Ovary (tissue), 9 donors: ENCODE data around the gene GOLGA8J. TPM values are rescaled to one million over a fixed set of nuclear protein-coding genes. Genes with fewer than 3 reads are reported as not detected.
A peak's percentile ranks its signal among the peaks of the same experiment; 100 is the strongest.

ENCODE experiments used
- DNase-seq, 5 donors: peaks; one replicate each; pipeline ENCODE4 v3.0.0-alpha.2; 2019 to 2020
- H3K27ac ChIP-seq, 2 donors: fragments of 200-600 bp; one replicate each; pipeline versions ENCODE4 v1.5.1 to v1.8.0; 2019 to 2022
- H3K27me3 ChIP-seq: fragments of 200-600 bp; one replicate; pipeline ENCODE4 v1.8.0; 2022
- H3K36me3 ChIP-seq: fragments of 200-600 bp; sonication (generic); one replicate; pipeline ENCODE4 v1.5.1; 2019
- H3K4me1 ChIP-seq: one replicate; pipeline ENCODE4 v1.8.1; 2013; ENCODE audit warnings: mild to moderate bottlenecking, moderate library complexity; ENCODE audit not compliant: insufficient read depth
- H3K4me3 ChIP-seq: fragments of 200-600 bp; sonication (generic); one replicate; pipeline ENCODE4 v1.5.1; 2017
- H3K9me3 ChIP-seq, 2 donors: fragments of 200-600 bp in 1 of 2; sonication (generic) in 1 of 2; one replicate each; pipeline versions ENCODE4 v1.5.1 to v1.8.1; 2013 to 2019; ENCODE audit warnings: mild to moderate bottlenecking in 1 of 2, moderate library complexity in 1 of 2
- CTCF ChIP-seq, 3 donors: fragments of 450-650 bp in 2 of 3; fragments of 200-600 bp in 1 of 3; IDR thresholded peaks; one replicate each; pipeline versions ENCODE4 v1.5.1 to v1.8.0; 2016 to 2022; ENCODE audit warnings: antibody characterized with exemption in 3 of 3, mild to moderate bottlenecking in 1 of 3
- EP300 ChIP-seq: sonication (generic); formaldehyde crosslinking; IDR thresholded peaks from one replicate; pipeline ENCODE4 v1.6.1; 2017; ENCODE audit warnings: antibody characterized with exemption
- POLR2A ChIP-seq: fragments of 450-650 bp; IDR thresholded peaks from one replicate; pipeline ENCODE4 v1.6.1; 2017; ENCODE audit warnings: antibody characterized with exemption, mild to moderate bottlenecking, moderate library complexity
- WGBS, 3 donors: extraction: QIAGEN DNeasy Blood & Tissue Kit in 1 of 3; methylation state at CpG; one replicate each; pipeline versions ENCODE4 v1.1.5 to v1.1.7; 2013 to 2017; 5-methylcytosine and 5-hydroxymethylcytosine counted together
- intact Hi-C, 4 donors: fragments of 100-400 bp; cut with DNase I; formaldehyde crosslinking; loops; one replicate each; pipeline versions ENCODE4 v1.11.0 to v1.15.1; 2022 to 2023
- polyA plus RNA-seq, 2 donors: library from polyadenylated mRNA; stranded (reverse); fragments of 200-250 nt in 1 of 2; fragments of 350-450 nt in 1 of 2; fragmentation: Illumina TruSeq in 1 of 2; extraction: RNeasy Lipid Tissue Mini Kit (QIAGEN cat#74804) in 1 of 2; gene quantifications; one replicate each; pipeline ENCODE4 v1.2.3, GENCODE V29; 2013 to 2014
- total RNA-seq, 7 donors: library from RNA; depleted of rRNA in 2 of 7; stranded (reverse); fragments of >200 nt in 2 of 7; fragmentation: NEBNext Ultra II Directional in 3 of 7; extraction: Animal tissue kit (Norgen Biotek cat#: 25700) in 3 of 7; gene quantifications; one replicate each; pipeline versions ENCODE4 v1.1.0 to v1.2.4, GENCODE V29; 2016 to 2023
- donor health status: DM: no; HTN: no; CAD: no; lungs with moderate emphysema.
- donor health status: DM: no; HTN: no; CAD: no.
- donor health status: Bipolar disorder and iron deficiency.
- donor health status: DM: yes; HTN: yes; CAD: no.
- donor health status: DM: no; HTN: no; CAD: no.
- donor health status: DM: yes; HTN: yes; CAD: no.

Gene GOLGA8J
- total and polyA plus RNA-seq, 9 donors: 0.72 TPM; not detected in 8

GRCh38 chr15:30038667-30039523 is 43.9 kb upstream of the GOLGA8J start:
- H3K9me3 ChIP-seq: no peaks in the 10 kb centered on the region
- intact Hi-C loops: no loop called here
- H3K4me1 ChIP-seq: peaks cover 1% of the 10 kb centered on the region
- H3K36me3 ChIP-seq: no peaks in the 10 kb centered on the region
- H3K27ac ChIP-seq: no peak overlapping the region
- no peak overlapping the region for H3K4me3 ChIP-seq
- WGBS, 3 donors: 46 to 55% (median 47%) methylated on average over 5 of the region's 5 CpGs
- TF ChIP-seq CTCF (IDR thresholded peaks at IDR 0.05) (no peak), EP300 (no peak), POLR2A (no peak)
- H3K27me3 ChIP-seq: no peaks in the 10 kb centered on the region
- peak in 1 of 5 donors; percentile 18 for DNase-seq

DNA sequence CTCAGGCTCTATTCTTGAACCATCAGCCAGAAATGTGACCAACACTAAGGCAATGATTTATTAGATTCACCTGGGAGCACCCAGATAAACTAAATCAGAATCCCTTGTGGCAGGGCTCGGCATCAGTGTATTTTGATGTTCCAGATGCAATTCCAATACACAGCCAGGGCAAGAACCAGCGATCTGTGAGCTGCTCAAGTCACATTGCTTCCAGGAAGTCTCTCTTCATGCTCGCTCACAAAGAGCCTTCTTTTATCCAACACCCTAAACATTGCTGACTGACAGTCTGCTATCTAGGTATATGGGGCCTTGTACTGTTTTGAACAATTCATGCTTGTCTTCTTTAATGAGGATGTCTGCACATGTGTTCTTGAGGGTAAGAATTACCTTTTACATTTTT is 40.9 kb upstream of the GOLGA8J start:
- Histone ChIP-seq H3K27me3 (no peaks in the 10 kb centered on the region), H3K27ac (no peak overlapping the region), H3K4me3 (no peak overlapping the region), H3K4me1 (peaks cover 1% of the 10 kb centered on the region), H3K36me3 (no peaks in the 10 kb centered on the region), H3K9me3 (no peaks in the 10 kb centered on the region)
- TF ChIP-seq POLR2A (no peak), EP300 (no peak), CTCF (IDR thresholded peaks at IDR 0.05) (no peak)
- no peak for DNase-seq
- WGBS, 3 donors: 70 to 82% (median 75%) methylated on average over 3 of the region's 3 CpGs
- intact Hi-C loops: loop anchor here in 1 of 4 donors (10.0 kb wide), 1 partner anchor 297 kb away; no protein-coding TSS in a partner anchor

- Histone ChIP-seq H3K27ac (no peak overlapping the region), H3K9me3 (no peaks in the 10 kb centered on the region), H3K4me3 (no peak overlapping the region), H3K36me3 (no peaks in the 10 kb centered on the region), H3K27me3 (no peaks in the 10 kb centered on the region), H3K4me1 (peaks cover 1% of the 10 kb centered on the region)
- 13 to 43% (median 17%) methylated on average over 4 of the region's 4 CpGs for WGBS, 3 donors
- DNase-seq: no peak
- intact Hi-C loops: loop anchor here in 1 of 4 donors (10.0 kb wide), 1 partner anchor 298 kb away; no protein-coding TSS in a partner anchor
- TF ChIP-seq CTCF (IDR thresholded peaks at IDR 0.05) (no peak), POLR2A (no peak), EP300 (no peak)
Observed at GRCh38 chr15:30042556-30042955, 40.2 kb upstream of the GOLGA8J start.

- TF ChIP-seq CTCF (IDR thresholded peaks at IDR 0.05) (peak; percentile 8 to 24 (median 10)), EP300 (no peak)
- intact Hi-C loops: loop anchor here in 1 of 4 donors (10.0 kb wide), 1 partner anchor 298 kb away; no protein-coding TSS in a partner anchor
- WGBS, 3 donors: 5 to 17% (median 5%) methylated on average over 2 of the region's 2 CpGs
- Histone ChIP-seq H3K9me3 (no peaks in the 10 kb centered on the region), H3K4me3 (no peak overlapping the region), H3K36me3 (no peaks in the 10 kb centered on the region), H3K4me1 (peaks cover 1% of the 10 kb centered on the region), H3K27me3 (no peaks in the 10 kb centered on the region), H3K27ac (no peak overlapping the region)
- DNase-seq: no peak
Observed at GRCh38 chr15:30043211-30043655, 39.5 kb upstream of the GOLGA8J start.
